GM10266 (cell line): ENCODE results near the gene ITGA1.
A peak's percentile ranks its signal among the peaks of the same experiment; 100 is the strongest.

Experiments
- DNase-seq: peaks from one replicate; pipeline ENCODE4 v3.0.0; 2012; ENCODE audit errors: extremely low spot score
- TF ChIP-seq, protein P1 (sequence below): IDR thresholded peaks from 2 replicates; pipeline ENCODE4 v1.5.1; 2012; ENCODE audit warnings: mild to moderate bottlenecking, low read depth; ENCODE audit not compliant: control insufficient read depth, insufficient read depth; ENCODE audit errors: missing control alignments

The ITGA1 gene

DNA sequence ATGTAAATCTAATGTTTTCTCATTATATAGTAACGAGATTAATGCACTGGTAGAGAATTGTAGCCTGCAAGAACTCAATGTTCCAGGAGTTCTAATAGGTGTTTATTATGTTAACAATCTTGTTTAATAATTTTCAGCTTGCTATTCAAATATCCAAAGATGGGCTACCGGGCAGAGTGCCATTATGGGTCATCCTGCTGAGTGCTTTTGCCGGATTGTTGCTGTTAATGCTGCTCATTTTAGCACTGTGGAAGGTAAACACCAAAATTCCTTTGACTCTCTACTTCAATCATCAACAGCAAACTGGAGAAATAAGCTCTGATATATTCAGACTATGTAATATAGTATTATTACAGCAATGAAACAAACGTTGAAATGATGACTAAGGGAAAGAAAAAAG is 159.5 kb downstream of the ITGA1 start:
- no peak for DNase-seq
- TF ChIP-seq, protein P1, sequence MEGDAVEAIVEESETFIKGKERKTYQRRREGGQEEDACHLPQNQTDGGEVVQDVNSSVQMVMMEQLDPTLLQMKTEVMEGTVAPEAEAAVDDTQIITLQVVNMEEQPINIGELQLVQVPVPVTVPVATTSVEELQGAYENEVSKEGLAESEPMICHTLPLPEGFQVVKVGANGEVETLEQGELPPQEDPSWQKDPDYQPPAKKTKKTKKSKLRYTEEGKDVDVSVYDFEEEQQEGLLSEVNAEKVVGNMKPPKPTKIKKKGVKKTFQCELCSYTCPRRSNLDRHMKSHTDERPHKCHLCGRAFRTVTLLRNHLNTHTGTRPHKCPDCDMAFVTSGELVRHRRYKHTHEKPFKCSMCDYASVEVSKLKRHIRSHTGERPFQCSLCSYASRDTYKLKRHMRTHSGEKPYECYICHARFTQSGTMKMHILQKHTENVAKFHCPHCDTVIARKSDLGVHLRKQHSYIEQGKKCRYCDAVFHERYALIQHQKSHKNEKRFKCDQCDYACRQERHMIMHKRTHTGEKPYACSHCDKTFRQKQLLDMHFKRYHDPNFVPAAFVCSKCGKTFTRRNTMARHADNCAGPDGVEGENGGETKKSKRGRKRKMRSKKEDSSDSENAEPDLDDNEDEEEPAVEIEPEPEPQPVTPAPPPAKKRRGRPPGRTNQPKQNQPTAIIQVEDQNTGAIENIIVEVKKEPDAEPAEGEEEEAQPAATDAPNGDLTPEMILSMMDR, result no peak

DNA sequence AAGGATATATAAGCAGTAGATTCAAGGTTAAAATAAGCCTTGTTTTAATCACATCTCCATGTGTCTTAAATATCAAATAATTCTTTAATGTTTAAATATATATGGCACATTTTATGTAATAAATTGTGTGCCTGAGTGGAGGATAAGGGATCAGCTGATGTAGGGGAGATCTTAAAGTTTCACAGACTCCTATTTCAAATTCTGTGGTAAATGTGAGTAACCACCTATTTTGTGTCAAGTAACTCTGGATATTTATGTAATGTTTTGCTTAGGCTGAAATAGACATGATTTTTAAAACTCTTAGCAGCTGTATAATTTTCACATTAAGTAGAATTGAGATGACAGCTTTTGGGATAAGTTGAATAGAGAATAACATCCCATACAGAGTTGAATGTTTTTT is 160.1 kb downstream of the ITGA1 start:
- TF ChIP-seq, protein P1, result no peak
- DNase-seq, result no peak

DNA sequence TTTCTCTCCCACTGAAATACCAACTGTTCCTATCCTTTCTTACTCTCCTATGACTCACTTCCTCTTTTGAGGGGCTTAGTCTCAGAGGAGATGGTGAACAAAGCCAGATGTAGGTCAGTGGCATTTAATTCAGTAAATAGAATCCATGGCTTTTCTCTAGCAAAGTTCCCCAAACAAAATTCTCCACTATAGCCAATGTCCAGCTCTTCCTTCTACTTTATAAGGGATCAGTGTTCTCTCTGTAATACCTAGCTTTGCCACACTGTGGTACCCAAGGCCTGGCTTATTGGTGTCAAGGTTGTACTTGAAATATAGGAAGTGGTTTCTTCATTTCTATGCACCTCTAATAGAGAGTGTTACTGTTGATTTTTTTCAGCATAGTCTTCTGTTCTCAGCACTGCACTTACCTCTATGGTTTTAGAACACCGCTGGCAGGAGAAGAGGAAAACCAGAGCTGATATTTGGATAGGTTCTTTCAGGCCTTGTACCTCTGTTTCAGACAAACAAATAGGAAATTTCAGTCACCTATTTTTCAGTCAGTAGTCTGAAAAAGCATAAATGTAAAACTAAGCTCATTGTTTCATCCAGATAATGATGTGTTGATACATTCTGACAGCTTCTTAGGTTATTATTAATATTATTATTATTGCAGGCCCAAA is 160.8 kb downstream of the ITGA1 start:
- DNase-seq, result peak; percentile 38
- TF ChIP-seq, protein P1, result peak; percentile 71

- DNase-seq, result no peak
- TF ChIP-seq, protein P1, result no peak
Observed at GRCh38 chr5:52950686-52951085, 163.0 kb downstream of the ITGA1 start.

DNA sequence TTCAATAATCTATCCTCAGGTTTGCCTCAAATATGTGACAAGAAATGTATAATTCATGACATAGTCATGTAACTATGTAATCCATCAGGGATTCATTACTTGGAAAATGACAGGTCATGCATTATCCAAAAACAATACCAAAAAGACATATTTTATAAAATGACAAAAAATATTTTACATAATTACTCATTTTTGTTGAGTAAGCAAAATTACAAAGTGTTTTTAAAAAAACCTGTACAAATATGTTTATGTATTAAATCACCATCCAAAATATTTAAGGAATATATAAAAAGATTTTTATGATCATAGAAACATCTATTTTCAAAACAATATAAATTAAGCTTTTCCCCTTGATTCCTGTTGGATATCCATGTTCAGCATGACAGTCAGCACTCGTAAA is 164.8 kb downstream of the ITGA1 start:
- DNase-seq, result no peak
- TF ChIP-seq, protein P1, result no peak

DNA sequence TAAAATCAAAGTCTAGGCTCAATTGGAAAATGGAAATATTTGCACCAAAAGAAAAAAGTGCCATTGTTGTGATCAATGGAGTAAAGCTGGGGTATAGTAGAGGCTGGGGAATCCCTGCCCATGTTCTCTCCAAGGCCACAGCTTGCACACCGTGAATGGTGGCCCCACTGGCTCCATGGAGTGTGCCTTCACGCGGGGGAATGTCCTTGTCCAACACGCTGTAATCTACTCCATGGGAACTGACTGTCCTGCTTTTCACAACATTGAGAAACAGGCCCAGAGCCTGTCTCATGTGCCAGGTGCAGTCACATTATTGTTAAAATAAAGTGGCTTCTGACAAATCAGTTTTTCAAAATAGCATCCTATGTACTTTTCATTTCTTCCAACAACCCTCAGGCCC is 168.3 kb downstream of the ITGA1 start:
- TF ChIP-seq, protein P1, result no peak
- no peak for DNase-seq

GRCh38 chr5:52956915-52957747 is 169.4 kb downstream of the ITGA1 start:
- no peak for DNase-seq
- TF ChIP-seq, protein P1, result no peak
